GM12892 (cell line): ENCODE results near the gene MTFR1L.

Source experiments
- POLR2A ChIP-seq: IDR thresholded peaks from 2 replicates; pipeline ENCODE4 v1.6.1; 2011; ENCODE audit warnings: low read depth, low read length, control low read depth
- POLR2AphosphoS5 ChIP-seq: IDR thresholded peaks from 2 replicates; pipeline ENCODE4 v1.6.1; 2011; ENCODE audit warnings: low read depth, low read length, control low read depth
- TAF1 ChIP-seq: IDR thresholded peaks from 2 replicates; pipeline ENCODE4 v1.6.1; 2011; ENCODE audit warnings: low read depth, mild to moderate bottlenecking, control low read depth, low read length, borderline replicate concordance

- TF ChIP-seq POLR2AphosphoS5 = no peak
- TF ChIP-seq POLR2A = no peak
- no peak for TF ChIP-seq TAF1
These were observed 39.2 kb upstream of the MTFR1L start for GRCh38 chr1:25780318-25781129.
